Effector memory CD4-positive, alpha-beta T cell (primary cell): ENCODE results near the gene PREB.

Experiments
- DNase-seq, 3 donors: peaks; one replicate each; pipeline ENCODE4 v3.0.0-alpha.2; 2020
- H3K27ac ChIP-seq: 2 replicates; pipeline ENCODE4 v1.7.0; 2013; ENCODE audit warnings: mild to moderate bottlenecking, low read length, moderate library complexity; ENCODE audit not compliant: insufficient read depth, poor library complexity, severe bottlenecking
- H3K27me3 ChIP-seq: replicated peaks from 2 replicates; pipeline ENCODE4 v1.7.0; 2013; ENCODE audit warnings: mild to moderate bottlenecking, low read length; ENCODE audit not compliant: insufficient read depth, control insufficient read depth, poor library complexity, severe bottlenecking
- H3K36me3 ChIP-seq: 2 replicates; pipeline ENCODE4 v1.7.0; 2013; ENCODE audit warnings: mild to moderate bottlenecking, low read length, moderate library complexity; ENCODE audit not compliant: control insufficient read depth, insufficient read depth
- H3K4me1 ChIP-seq: 2 replicates; pipeline ENCODE4 v1.7.0; 2013; ENCODE audit warnings: low read length, mild to moderate bottlenecking; ENCODE audit not compliant: control insufficient read depth, insufficient read depth, poor library complexity, severe bottlenecking
- H3K4me3 ChIP-seq: 2 replicates; pipeline ENCODE4 v1.7.0; 2013; ENCODE audit warnings: low read length, low read depth, mild to moderate bottlenecking; ENCODE audit not compliant: insufficient read depth, poor library complexity, severe bottlenecking
- H3K9me3 ChIP-seq: 2 replicates; pipeline ENCODE4 v1.7.0; 2013; ENCODE audit warnings: mild to moderate bottlenecking, low read length, moderate library complexity; ENCODE audit not compliant: control insufficient read depth

PREB gene

GRCh38 chr2:27082773-27083409, 51.5 kb downstream of the PREB start:
- no peak for DNase-seq
- Histone ChIP-seq H3K4me3 (no peak overlapping the region), H3K4me1 (peaks cover 33% of the 10 kb centered on the region), H3K27me3 (no peaks in the 10 kb centered on the region), H3K36me3 (no peaks in the 10 kb centered on the region), H3K9me3 (no peaks in the 10 kb centered on the region), H3K27ac (no peak overlapping the region)

- peaks cover 30% of the 10 kb centered on the region for H3K4me1 ChIP-seq
- peak overlapping the region; percentile 63 for H3K27ac ChIP-seq
- H3K36me3 ChIP-seq, result no peaks in the 10 kb centered on the region
- H3K4me3 ChIP-seq, result peak overlapping the region; percentile 19
- DNase-seq, result no peak
- no peaks in the 10 kb centered on the region for H3K27me3 ChIP-seq
- H3K9me3 ChIP-seq, result no peaks in the 10 kb centered on the region
These were observed 52.3 kb downstream of the PREB start for GRCh38 chr2:27081984-27082772.
